Measurements from ENCODE around the gene NIPAL1.

NIPAL1 gene

DNA sequence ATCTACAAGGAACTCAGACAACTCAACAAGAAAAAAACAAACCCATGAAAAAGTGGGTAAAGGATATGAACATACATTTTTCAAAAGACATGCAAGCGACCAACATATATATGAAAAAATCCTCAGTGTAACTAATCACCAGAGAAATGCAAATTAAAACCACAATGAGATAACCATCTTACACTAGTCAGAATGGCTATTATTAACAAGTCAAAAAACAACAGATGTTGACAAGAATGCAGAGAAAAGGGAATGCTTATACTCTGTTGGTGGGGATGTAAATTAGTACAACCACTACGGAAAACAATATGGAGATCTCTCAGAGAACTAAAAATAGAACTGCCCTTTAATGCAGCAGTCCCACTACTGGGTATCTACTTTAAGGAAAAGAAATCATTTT, 12.1 kb downstream of the NIPAL1 start:
- DNase-seq = no peak

DNA sequence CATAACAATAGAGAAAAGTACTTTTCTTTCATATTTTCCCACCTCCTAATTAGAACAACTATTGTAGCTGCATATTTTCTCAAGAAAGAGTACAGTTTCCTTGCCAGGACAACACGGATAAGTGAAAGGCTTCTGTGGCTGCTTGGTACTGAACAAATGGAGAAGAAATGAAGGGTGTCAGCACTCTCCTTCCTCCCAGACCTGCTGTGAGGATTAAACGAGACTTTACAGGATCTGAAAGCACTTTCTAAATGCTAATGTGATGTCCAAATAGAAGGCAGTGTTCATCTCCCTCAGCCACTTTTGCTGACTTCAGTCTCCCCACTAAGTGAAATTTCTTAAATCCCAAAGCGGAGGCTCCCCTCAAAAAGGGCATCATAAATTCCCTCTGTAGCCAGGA, 13.9 kb downstream of the NIPAL1 start:
- DNase-seq = no peak

DNA sequence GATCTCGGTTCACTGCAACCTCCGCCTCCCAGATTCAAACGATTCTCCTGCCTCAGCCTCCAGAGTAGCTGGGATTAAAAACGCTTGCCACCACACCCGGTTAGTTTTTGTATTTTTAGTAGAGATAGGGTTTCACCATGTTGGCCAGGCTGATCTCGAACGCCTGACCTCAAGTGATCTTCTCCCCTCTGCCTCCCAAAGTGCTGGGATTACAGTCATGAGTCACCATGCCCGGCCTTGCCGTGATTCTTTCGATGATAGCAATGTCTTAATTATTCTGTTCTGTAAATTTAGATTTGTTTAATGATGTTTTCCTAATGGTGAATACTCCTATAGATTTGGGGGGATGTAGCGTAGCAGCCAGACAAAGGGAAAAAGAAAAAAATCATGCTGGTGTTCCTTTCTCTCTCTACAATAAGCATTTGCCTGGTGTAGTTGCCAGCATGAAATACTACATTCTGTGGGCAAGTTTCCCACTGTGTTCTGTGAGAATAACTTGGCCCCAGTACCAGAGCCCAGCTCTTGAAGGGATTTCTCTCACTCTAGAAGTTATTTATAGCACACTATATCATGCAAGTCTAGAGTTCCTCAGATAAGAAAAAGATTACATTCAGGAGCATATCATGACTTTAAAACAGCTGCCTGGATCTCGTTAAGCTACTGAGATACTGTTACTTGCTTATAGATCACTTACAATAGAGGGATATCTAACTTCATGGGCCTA, 15.4 kb downstream of the NIPAL1 start:
- DNase-seq = no peak

DNA sequence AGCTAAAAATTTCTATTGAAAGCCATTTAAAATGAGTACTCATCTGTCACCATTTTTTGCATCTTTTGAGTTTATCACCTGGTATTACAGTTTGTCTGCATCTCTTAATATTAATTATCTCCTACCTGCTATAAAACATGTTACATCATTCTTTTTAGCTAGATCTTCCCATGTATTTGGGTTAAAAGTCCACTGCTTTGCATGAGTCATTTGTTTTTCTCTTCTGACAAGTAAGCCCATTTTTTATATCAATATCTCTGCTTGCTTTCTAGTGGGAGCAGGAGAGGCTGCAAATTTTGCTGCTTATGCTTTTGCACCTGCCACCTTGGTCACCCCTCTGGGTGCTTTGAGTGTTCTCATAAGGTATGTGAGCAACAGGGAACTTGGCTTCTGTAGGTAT, 16.1 kb downstream of the NIPAL1 start:
- DNase-seq = no peak

DNA sequence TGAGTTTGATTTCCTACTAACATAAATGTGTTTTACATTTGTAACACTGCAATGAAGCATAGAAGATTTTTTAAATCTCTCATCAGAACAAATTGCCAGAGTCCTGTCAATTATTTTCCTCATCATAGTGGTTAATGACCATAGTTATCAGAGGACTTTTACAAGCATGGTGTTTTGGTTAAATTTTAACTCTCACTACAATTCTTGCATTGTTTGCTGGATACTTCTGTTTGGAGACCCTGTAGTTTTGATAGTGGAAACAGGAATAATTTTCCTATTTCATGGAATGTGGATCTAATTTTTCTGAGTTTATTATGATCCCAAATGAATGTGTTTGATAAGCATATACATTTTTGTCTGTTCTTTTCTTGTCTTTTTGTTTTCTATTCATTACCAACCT, 16.8 kb downstream of the NIPAL1 start:
- no peak for DNase-seq

DNA sequence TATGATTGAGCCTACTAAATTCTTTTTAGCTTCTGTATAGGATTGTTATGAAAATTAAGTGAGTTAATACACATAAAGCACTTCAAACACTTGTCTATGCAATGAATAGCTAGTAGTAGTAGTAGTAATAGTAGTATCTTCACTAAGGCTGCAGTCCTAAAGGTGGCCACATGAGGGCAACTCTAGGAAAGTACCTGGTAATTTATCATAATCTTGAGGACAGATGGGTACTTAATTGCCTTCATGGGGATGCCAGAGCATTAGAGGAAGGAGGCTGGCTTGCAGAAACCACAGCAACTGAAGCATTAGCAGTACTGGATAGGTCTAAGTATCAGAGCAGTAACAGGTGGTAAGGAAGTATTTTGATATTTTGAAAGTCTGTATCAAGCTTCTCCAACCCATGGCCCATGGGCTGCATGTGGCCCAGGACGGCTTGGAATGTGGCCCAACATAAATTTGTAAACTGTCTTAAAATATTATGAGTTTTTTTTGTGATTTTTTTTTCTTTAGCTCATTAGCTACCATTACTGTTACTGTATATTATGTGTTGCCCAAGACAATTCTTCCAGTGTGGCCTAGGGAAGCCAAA, 17.3 kb downstream of the NIPAL1 start:
- DNase-seq = peak; percentile 69 to 72

DNA sequence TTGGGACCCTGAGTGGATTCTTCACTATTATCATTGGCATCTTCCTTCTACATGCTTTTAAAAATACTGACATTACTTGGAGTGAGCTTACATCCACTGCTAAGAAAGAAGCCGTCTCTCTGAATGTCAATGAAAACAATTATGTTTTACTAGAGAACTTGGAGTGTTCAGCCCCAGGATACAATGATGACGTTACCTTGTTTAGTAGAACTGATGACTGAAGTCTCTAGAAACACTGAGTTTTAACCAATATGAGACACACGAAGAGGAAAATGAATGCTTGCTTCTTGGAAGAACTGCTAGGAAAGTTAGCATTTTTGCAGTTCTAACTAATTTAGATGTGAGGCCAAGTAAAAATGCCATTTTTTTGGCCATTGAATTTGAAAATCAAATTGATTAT, 19.4 kb downstream of the NIPAL1 start:
- DNase-seq = no peak

DNA sequence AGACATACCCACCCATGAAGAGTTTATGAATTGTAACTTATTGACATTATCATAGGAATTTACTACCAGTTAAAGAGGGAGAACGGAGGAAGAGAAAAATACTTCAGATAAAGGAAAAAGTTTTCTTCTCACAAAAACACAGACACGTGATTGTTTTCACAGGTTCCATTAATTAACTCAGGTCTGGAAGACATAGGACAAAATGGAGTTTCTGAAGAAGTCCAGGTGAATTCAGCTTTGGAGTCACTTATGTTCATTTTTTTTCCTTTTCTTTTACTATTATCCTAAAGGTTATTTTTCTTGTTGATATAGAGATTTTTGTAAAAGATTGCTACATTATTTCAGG, 20.5 kb downstream of the NIPAL1 start:
- DNase-seq = no peak

DNA sequence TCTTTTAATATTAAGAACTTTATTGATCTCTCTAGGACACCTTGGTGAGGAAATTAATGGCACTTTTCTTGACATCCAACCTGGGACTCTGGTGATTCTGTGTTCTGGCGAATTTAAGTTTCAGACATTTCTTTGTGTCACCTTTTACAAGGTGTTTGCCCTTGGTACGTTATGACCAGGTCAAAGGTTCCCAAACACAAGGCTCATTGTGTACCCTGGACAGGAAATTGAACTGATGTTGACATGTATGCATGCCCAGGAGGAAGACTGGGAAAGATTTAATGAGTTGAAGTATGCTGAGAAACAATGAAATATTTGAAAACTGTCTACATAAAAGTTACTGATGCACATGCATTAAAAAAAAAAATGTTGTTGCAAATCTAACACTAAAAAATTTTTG, 22.1 kb downstream of the NIPAL1 start:
- no peak for DNase-seq

DNA sequence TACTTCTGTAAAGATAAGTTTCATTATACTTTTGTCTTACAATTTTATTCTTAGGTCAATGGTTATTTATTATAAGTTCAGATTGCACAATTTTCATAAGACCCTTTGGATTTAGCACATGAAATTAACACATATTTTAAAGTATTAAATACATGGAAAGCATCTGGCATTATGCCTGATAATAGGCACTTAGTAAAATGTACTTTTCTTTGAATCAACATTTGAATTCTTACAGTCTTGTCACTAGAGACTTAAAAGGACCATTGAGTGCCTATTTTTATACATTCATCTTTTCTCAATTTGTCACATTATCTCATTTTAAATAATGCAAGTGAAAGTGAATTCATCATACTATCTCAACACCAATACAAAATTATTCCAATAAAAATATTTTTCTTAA, 23.0 kb downstream of the NIPAL1 start:
- no peak for DNase-seq

DNA sequence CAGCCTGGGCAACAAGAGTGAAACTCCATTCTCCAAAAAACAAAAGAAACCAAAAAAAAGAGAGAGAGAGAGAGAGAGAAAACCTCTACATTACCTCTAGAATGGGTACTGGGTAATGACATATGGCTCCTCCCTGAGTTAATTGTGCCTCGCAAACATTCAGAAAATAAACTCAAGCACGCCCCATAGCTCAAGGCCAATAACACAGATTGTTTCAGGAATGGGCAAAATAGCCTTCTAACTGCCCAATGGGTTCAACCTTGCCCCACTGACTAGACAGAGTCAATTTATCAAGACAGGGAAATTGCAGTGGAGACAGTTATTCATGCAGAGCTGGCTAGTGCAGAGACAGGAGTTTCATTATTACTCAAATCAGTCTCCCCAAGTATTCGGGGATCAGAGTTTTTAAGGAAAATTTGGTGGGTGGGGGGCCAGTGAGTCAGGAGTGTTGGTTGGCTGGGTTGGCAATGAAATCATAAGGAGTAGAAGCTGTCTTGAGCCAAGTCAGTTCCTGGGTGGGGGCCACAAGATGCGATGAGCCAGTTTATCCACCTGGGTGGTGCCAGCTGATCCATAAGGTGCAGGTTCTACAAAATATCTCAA, 25.1 kb downstream of the NIPAL1 start:
- peak; percentile 51 to 55 for DNase-seq

DNA sequence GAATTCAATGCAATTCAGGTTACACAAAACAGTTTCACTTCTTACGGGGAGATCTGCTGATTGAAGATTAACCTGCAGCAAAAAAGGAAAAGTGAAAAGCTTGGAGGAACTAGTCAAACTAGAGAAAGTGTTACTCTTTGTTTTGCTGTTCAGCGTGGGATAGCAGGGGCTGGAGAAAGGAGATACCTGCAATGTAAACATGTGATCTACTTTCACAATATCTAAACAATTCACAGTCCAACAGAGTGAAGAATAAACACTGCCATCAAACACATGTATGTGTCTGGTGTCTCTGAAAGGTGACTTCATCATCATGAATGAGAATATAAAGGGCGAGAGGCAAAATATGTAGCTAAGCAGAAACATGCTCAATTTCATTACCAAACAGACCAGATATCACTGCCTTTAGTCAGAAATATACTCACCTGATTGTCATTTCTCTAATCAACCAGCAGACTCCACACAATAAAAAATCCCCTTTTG, 26.4 kb downstream of the NIPAL1 start:
- no peak for DNase-seq

DNA sequence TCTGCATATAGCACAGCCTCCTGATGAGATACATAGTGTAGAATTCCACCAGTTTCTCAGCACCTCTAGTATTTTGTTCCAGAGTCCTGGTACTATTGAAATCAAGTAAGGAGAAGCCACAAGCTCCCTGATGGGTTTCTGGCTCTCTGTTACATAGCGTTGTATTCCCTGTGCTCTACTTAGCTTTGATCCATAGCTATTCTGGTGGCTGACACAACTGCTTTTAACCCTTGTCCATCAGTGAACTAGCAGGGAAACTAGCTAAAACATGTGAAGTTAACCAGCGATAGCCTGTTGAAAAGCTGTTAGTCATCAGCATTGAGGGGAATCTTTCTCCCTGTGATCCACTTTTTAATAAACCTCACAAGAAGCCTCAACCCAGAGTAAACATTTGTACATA, 26.9 kb downstream of the NIPAL1 start:
- no peak for DNase-seq

DNA sequence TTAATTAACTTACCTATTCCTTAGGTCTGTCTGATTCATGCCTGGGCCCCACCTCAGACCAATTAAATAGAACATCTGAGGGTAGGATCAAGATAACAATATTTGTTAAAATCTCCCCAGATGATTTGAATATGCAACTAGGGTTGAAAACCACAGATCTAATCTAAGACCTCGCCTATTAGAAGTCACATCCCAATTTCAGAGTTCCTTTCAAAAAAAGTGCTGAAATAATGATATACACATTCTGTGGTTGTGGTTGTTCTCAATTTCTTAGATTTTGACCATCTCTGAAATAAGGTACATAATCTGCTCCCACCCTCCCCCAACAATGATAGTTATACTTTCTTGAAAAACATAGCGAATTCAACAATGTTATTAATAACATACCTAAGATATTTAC, 27.7 kb downstream of the NIPAL1 start:
- DNase-seq = no peak

DNA sequence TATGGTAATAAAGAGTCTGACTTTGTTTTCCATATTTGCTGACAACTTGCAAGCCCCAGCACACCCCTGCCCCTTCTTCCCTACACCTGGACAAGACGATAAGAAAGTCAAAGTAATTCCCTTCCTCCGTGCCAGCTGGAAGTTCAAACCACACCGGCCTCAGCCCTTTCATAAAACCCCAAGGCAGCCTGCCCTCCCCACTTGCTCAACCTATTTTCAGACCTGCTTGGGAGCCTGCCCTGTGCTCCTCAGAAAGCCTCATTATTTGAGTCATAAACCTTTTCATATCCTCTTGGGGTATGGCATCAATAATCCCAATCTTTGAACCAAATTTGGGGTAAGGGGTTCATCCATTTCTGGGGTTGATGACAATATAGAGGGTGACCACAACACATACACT, 29.5 kb downstream of the NIPAL1 start:
- peak in 1 of 2 donors; percentile 27 for DNase-seq

DNA sequence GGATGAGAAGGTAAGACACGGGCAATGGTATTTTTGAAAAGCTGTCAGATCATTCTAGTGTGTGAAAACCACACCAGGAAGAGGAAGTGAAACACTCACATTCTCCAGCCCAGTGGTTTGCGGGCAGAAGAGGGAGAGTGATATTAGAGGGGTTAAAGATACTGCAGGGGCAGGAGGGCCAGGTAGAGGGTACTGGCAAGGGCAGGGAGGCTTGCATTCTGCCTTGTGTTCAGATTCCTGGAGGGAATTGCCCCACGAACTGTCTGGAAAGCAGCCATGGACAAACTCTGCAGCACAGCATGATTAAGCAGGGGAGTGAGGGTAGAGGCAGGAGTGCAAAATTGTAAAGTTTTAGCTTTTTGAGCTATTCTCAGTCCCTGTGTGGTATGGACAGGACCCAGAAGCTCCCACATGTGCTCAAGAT, 30.9 kb downstream of the NIPAL1 start:
- DNase-seq = peak; percentile 76 to 80

DNA sequence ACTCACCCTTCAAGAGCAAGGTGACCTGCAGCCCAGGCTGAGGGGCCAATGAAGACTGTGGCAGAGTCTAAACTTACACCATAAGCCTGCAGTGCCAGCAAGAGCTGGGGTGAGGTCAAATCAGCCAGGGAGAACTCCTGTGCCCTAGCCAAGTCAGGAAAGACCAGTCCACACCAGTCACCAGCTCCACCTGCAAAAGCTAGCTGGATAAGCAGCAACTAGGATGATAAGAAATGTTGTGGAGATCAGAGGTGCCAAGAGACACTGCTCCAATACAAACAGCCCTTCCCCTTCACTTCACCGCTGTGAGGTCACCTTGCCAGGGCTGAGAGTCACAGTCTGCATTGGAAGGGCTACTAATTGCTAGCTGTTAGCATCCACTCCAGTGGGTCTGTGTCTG, 31.3 kb downstream of the NIPAL1 start:
- DNase-seq = no peak

DNA sequence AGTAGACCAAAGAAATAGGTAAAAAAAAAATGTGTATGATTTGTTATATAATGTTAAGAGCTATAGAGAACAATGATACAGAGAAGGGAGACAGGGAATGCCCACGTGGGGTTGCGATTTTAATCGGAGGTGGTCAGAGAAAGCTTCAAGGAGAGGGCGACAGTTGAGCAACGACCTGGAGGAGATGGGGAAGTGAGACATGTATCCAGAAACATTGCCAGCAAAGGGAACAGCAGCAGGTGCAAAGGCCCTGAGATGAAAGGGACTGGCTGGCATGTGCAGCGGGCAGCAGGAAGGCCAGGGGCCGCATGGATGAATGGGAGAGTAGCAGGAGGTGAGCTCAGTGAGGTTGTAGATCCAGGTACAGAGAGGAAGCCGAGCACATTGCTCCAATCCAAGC, 32.9 kb downstream of the NIPAL1 start:
- no peak for DNase-seq

DNA sequence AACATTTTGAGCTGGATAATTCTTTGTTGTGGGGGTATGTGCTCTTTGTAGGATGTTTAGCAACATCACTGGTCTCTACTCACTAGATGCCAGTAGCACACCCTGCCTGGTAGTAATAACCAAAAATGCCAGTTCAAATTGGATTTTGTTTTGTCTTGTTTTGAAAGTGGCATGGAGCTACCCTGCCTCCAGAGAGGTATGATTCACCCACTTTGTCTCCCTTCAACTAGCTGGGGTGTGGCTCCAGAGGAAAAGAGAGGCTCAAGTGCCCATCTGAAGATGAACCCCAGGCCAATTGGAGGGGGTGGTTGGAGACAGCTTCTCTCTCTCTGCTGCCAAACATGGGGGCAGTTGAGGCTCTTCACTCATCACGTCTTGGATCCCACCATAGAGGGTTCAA, 34.5 kb downstream of the NIPAL1 start:
- no peak for DNase-seq

DNA sequence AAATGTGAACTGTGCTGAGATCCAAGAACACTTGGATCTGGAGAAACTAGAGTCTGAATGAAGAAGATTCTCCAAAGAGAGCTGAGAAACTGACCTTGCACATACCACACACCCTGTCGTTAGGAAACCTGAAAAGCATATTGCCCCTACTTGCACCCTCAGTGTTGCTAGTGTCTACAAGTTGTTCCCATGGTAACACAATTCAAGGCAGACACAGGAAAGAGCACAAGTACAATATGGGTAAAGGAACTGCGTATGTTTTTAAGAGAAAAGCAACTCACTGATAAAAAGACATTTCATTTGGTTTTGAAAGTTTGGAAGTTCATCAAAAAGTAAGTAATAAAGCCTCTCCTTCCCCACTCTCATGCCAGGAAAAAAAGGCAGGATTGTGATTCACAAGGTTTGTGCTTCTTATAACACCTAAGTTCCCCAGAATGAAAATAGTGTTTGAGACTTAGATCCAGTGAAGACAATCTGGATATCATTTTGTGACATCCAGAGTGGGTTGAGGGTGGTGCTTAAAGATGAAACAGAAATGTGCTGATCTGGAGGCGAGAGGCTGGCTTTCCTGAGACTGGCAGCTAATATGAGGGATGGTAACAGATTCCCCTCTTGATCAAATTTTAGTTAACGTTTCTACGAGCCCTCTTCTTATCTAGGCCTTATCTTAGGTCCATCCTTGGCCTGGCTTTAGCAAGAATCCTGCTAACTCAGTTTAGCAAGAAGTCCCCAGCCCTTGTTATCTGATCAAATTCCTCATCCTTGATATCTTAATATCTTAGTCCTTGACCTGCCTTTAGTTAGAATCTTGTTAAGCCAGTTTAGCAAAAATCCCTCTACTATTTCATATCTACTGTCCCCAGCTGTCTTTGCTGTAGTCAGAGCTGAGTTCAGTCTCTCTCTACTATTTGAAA, 42.3 kb downstream of the NIPAL1 start:
- no peak for DNase-seq

DNA sequence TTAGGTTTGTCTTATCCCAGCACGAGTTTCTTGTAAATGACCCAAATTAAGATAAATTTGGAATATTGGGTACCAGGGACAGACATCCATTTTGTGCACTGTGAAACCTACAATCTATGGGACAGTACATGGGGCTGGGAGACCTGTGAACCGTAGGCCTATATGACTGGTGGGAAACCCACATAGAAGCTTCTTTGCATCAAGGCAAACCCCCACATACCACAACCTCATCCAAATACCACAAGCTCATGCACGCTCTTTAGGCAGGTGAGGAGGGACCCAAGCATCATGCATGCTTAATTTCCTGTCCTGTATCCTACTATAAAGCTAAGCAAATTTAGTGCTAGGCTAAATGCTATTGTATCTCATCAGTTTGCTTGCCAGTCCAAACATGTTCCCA, 47.8 kb downstream of the NIPAL1 start:
- no peak for DNase-seq

DNA sequence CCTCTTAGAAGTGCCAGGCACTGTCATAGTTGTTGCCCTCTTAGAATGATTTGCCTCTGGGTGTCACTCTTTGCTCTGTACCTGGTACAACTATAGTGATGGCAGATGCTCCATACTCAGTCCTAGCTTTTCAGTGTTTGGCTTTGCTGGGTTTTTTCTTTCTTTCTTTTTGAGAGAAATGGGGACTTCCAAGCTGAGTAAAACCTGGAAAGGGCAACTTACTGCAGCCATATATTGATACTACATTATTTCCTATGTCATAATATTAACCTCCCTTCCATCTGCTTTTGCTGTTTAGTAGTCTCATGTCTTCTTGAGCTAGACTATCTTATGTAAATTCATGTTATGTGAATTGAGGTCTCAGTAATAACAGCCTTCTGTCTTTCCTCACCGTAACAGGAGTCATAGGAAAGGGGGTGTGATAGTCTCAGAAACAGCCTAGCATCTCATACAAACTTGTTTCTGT, 49.0 kb downstream of the NIPAL1 start:
- no peak for DNase-seq

DNA sequence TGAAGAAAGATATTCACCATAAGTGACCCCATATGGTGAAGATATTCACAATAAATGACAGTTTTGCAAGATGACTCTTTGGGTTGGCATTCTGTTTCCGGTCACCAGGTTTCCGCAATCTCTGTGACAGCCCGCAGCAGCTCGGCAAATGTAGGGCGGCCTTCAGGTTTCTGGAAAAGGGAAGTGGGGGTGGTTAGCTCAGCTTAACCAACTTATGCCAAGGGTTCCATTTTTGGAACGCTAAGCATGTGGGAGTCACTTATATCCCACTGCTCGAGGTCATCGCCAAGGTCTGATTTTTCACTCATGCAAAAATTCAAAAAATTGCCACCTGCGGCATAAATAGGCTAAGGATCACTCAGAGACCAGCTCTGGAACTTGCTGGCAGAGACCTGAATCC, 51.0 kb downstream of the NIPAL1 start:
- no peak for DNase-seq
